Inflammatory macrophage treated with lipopolysaccharide for 1 hour (primary cell): ENCODE data around the gene ATP4B.
"Not testable (repeated sequence)": the region's sequence is repeated elsewhere in the genome, so short reads cannot be mapped to it uniquely, and the experiment has no call there.

Source experiments
- DNase-seq, 2 donors: peaks; one replicate each; pipeline ENCODE4 v3.0.0-alpha.2; 2020 to 2022

Gene ATP4B

GRCh38 chr13:113639616-113640262 is 18.3 kb downstream of the ATP4B start:
- DNase-seq = no peak

GRCh38 chr13:113638806-113639205 is 19.2 kb downstream of the ATP4B start:
- DNase-seq = no peak

- DNase-seq = no peak
These were observed 19.7 kb downstream of the ATP4B start for GRCh38 chr13:113638173-113638746.

- DNase-seq = no peak
These were observed 20.5 kb downstream of the ATP4B start for GRCh38 chr13:113637262-113638160.

DNA sequence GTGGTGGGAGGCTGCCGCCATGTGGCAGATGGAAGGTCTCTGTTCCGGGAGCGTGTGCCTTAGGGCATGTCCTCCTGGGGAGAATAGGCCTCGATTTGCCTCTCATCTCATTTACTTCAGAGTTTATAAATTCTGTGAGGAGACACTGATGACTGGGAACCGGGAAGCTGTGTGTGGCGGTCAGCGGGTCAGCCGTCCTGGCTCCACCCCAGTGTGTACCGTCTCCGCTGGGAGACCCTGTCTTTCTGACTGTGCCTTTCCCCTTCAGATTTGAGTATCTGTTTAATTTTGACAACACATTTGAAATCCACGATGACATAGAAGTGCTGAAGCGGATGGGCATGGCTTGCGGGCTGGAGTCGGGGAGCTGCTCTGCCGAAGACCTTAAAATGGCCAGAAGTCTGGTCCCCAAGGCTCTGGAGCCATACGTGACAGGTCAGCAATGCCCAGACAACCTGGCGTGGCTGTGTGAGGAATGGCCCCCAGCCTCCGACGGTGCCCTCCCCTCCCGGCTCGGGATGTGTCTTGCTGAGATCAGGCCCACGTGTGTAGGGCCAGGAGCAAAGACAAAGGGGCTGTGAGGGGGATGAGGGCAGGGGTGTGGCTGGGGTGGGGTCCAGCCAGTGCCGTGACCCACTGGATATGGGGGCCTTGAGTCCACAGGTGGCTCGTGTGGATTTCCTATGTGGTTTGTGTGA is 21.6 kb downstream of the ATP4B start:
- DNase-seq = no peak

GRCh38 chr13:113635709-113636108 is 22.3 kb downstream of the ATP4B start:
- DNase-seq = no peak

DNA sequence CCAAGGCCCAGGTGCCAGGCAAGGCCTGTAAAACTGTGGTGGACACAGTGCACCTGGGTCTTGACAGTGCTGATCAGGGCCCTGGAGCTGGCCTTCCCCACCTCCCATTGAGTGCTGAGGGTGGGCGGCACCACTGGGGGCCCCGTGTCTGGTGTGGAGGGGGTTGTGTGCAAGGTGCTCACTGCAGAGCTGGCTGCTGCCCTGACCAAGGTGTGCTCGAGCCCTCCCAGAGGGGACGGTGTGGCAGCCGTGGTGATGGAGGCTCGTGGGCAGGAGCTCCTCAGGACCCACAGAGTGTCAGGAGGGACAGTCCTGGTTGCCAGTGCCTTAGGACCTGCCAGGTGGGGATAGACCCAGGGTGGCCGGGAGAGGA is 23.0 kb downstream of the ATP4B start:
- DNase-seq = no peak

- DNase-seq = no peak
These were observed 23.5 kb downstream of the ATP4B start for GRCh38 chr13:113634279-113635047.

GRCh38 chr13:113633485-113633873 is 24.5 kb downstream of the ATP4B start:
- no peak for DNase-seq

DNA sequence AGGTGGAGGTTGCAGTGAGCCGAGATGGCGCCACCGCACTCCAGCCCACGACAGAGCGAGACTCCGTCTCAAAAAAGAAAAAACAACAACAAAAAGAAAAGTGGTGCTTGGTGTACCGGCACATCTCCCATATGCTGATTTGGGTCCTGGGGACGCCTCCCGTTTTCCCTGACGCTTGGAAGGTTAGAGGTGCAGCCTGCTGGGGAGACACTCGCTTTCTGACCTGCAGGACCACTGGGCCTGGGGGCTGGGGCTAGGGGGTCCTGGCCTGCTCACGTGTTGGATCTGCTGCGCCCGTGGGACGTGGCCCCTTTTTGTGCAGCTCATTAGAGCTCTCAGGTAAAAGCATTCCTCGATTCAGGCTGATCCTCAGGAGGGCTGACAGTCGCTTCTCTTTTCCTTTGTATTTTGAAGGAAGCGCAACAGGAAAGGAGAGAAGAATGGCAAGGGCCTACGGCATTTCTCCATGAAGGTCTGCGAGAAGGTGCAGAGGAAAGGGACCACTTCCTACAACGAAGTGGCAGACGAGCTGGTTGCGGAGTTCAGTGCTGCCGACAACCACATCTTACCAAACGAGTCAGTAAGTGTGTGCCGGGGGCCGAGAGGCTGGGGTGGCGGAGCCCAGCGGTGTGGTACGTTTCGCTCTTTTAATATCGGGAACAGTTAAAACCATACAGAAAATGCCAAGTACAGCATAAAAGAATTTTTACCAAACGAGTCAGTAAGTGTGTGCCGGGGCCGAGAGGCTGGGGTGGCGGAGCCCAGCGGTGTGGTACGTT is 25.1 kb downstream of the ATP4B start:
- DNase-seq = no peak

- DNase-seq = no peak
These were observed 26.5 kb downstream of the ATP4B start for GRCh38 chr13:113631341-113632095.

DNA sequence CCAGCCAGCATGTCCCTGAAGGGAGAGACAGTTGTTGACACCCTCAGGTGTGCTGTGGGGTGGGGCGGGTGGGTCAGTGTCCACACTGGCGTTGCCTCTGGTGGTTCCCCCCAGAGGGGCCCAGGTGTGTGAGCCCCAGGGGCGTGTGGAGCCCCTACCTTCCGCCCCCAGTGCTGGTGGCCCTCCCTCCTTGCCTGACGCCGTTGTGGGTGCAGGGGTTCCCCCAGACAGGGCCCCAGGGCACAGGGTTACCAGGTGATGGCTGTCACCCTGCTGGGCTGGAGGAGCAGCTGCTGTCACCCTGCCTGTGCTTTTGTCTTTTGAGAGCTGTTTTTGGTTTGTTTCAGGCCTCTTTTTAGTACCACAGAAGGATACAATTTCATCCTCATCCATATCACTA is 27.2 kb downstream of the ATP4B start:
- no peak for DNase-seq

- DNase-seq = no peak
These were observed 27.7 kb downstream of the ATP4B start for GRCh38 chr13:113630296-113630695.

GRCh38 chr13:113629866-113630265 is 28.1 kb downstream of the ATP4B start:
- no peak for DNase-seq

DNA sequence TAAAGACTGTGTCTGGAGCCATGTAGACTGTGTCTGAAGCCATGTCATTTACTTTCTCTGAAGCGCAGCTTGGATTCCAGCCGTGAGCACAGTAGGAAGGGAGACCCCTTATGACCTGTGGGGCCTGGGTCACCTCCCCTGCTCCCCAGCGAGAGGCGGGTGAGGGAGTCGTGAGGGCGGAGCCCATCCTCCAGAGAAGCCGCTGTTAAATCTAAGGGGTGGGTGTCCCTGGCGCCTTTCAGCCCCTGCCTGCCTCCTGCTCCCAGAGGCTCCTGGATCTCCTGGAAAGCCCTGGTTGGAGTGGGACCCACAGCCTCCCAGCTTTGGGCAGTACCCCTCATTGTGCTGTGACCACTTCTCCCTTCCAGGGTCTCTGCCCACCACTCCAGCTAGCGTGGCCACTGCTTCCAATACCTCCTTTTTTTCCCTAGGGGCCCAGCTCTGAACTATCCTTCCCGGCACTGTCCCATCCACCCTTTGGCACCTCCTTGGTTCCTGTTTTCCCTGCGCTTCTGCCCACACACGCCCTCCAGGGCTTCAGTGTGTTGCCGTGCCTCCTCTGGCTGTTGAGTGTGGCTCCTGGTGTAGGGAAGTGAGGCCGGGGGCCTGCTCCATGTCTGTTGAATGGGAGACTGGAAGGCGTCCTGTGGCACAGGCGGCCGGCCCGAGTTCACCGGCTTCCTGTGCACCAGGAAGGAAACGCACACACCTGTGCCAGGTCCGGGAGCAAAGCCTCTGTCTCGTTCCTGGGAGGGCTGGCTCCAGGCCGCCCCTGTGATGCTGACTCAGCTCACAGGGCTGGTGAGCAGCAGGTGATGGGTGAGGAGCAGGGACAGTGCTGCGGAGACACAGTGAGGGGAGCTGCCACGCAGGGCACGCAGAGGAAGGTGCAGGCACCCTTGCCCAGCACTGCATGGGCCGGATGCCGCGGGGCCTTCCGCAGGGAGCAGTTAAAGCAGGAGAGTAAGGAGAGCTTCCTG is 29.4 kb downstream of the ATP4B start:
- no peak for DNase-seq

DNA sequence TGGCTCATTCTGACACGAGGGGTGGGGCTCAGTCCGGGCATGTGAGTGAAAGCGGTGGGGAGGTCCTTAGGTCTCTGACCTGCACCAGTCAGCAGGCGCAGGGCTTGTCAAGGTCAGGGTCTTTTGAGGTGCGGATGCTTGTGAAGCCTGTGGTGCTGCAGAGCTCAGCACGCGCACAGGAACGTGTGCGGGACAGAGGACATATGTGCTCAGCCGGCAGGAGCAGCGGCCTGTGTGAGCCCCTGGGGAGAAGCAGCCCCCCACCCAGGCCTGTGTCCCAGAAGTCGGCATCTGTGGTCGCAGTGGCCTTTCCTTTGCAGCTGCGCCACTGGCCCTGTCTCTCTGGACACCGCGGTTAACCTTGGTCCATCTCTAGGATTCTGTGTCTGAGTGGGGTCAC is 30.9 kb downstream of the ATP4B start:
- no peak for DNase-seq

- DNase-seq = no peak
These were observed 31.9 kb downstream of the ATP4B start for GRCh38 chr13:113625965-113626721.

GRCh38 chr13:113624640-113625304 is 33.2 kb downstream of the ATP4B start:
- not testable (repeated sequence) for DNase-seq

DNA sequence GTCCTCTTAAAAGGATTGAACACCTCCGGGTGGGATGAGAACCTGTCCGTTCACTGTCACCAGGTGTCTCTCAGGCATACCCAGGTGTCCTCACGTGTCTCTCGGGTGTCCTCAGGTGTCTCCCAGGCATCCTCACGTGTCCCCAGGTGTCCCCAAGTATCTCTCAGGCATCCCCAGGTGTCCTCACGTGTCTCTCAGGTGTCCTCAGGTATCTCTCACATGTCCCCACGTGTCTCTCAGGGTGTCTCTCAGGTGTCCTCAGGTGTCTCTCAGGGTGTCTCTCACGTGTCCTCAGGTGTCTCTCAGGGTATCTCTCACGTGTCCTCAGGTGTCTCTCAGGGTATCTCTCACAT is 33.8 kb downstream of the ATP4B start:
- DNase-seq = no peak
